GM18951 (cell line): Measurements from ENCODE around the gene SLC4A11.
"Not testable (repeated sequence)": the region's sequence is repeated elsewhere in the genome, so short reads cannot be mapped to it uniquely, and the experiment has no call there.

Experiments
- POLR2A ChIP-seq: IDR thresholded peaks from 4 replicates; pipeline ENCODE4 v1.6.1; 2011; ENCODE audit warnings: mild to moderate bottlenecking; ENCODE audit not compliant: insufficient read length, insufficient read depth; ENCODE audit errors: extremely low read depth
- in situ Hi-C: fragments of 300-500 bp; cut with MboI; formaldehyde crosslinking; loops from one replicate; pipeline ENCODE4 v1.12.0; 2022; ENCODE audit warnings: low sequenced_read_pairs, mixed read lengths, inconsistent platforms; ENCODE audit not compliant: unreplicated experiment

SLC4A11 gene

DNA sequence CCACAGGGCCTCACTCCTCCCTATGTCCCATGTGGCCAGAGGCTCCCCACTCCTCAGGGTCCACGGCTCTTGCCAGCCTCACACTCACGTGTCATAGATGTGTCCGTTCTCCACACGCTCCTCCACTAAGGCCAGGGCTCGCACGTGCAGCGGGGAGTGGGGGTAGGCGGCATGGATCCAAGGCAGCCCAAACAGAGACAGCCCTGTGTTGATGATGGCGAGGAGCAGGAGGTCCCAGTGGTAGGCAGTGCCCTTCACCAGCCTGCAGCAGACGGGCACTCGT, 10.3 kb downstream of the SLC4A11 start:
- no peak for TF ChIP-seq POLR2A
- in situ Hi-C loops = no loop called here

GRCh38 chr20:3227936-3228749, 10.8 kb downstream of the SLC4A11 start:
- TF ChIP-seq POLR2A = no peak
- in situ Hi-C loops = no loop called here

GRCh38 chr20:3227506-3227905, 11.5 kb downstream of the SLC4A11 start:
- TF ChIP-seq POLR2A = no peak
- in situ Hi-C loops = no loop called here

- no peak for TF ChIP-seq POLR2A
- in situ Hi-C loops = no loop called here
Observed at GRCh38 chr20:3226864-3227263, 12.1 kb downstream of the SLC4A11 start.

DNA sequence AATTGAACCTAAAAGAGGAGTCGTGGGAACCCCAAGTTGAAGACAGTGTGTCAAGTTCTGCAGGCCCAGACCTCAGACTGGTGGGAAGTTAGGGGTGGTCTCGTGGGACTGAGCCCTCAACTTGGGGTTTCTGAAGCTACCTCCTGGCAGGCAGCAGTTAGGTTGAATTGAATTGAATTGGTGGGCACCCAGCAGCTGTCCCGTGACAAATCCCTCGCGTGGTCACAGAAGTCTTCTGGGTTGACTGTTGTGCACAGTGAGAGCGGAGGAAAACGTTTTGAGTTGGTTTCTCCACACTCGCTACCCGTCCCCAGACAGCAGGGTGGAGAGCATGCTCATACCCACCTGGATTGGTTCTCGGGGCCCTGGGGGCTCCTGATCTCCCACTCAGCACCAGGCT, 12.9 kb downstream of the SLC4A11 start:
- in situ Hi-C loops = no loop called here
- no peak for TF ChIP-seq POLR2A

DNA sequence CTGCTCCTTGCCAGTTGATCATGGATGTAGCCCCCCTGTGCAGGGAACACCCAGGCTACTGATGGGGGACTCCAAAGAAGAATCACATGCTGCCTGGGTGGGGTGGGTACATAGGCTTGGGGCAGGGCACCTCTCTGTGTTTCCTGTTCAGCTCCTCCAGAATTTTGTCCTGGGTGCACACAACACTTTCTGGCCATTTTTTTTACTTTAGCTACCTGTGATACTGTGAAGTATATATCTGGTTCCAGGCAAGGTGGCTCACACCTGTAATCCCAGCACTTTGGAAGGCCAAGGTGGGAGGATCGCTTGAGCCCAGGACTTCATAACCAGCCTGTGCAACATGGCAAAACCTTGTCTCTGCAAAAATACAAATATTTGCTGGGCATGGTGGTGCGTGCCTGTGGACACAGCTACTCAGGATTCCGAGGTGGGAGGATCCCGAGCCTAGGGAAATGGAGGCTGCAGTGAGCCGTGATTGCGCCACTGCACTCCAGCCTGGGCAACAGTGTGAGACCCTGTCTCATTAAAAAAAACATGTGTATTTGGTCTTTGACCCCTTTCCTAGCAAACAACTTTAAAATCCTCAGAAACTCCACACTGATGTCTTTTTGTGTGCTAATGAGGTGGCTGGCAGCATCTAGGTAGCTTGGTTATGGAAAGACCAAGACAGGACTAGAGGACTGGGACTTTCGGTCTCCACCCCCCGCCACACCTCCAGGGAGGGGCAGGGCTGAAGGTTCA, 14.1 kb downstream of the SLC4A11 start:
- in situ Hi-C loops = no loop called here
- TF ChIP-seq POLR2A = no peak

- in situ Hi-C loops = no loop called here
- TF ChIP-seq POLR2A = no peak
Observed at GRCh38 chr20:3223994-3224680, 14.9 kb downstream of the SLC4A11 start.

- in situ Hi-C loops = no loop called here
- no peak for TF ChIP-seq POLR2A
Observed at GRCh38 chr20:3223651-3223993, 15.4 kb downstream of the SLC4A11 start.

- no peak for TF ChIP-seq POLR2A
- in situ Hi-C loops = no loop called here
Observed at GRCh38 chr20:3222635-3223600, 16.1 kb downstream of the SLC4A11 start.

DNA sequence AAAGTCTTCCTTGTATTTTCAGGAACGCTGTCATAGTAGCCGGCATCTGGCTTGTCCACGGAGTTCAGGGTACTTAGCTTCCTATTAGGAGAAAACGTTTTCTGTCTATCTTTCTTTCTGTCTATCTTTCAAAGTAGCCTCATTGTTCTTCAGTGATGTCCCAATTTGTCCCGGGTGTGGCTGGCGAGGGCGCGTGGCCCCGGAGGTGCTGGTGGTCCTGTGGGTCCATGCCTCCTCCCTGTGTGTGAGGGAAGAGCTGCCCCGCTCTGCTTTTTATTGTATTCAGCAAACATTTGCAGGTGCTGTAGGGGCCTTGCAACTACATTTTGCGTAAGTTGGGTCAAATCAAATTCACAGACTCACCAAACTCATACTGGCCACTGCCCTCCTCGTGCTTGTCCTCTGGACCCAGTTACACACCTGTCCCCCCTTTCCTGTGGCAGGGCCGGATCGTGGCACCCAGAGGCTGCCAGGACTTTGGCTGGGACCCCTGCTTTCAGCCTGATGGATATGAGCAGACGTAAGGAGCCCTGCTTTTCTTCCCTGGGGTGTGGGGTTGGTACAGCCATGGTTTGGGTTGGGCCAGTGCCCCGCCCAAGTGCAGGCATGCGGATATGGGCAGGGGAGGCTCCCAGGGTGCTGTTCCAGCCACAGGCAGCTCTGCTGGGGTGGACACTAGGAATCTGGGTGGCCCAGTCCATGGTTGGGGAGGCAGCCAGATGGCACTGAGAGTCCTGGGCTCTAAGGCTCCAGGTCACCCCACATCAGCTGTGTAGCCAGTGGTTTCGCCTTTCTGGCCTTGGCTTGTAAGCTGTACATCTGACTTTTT, 17.4 kb downstream of the SLC4A11 start:
- no peak for TF ChIP-seq POLR2A
- in situ Hi-C loops = no loop called here

- no peak for TF ChIP-seq POLR2A
- in situ Hi-C loops = no loop called here
Observed at GRCh38 chr20:3218307-3218988, 20.5 kb downstream of the SLC4A11 start.

DNA sequence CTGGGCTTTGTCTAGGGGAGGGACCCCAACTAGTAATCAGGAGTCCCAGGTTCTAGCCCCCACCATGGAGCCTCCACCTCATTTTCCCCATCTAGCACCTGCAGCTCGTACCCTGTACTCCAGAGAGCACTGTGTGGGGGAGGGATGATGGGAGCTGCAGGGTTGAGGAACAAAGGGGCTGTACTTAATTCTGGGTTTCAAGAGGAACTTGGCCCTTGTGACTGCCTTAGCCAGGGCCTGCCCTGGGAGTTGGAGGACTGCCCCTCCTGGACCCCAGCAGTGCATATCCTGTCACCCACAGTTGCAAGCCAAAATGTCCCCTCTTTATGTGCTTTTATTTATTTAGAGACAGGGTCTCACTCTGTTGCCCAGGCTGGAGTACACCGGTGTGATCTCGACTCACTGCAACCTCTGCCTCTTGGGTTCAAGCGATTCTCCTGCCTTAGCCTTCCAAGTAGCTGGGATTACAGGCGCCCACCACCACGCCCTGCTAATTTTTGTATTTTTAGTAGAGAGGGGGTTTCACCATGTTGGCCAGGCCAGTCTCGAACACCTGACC, 23.6 kb downstream of the SLC4A11 start:
- in situ Hi-C loops = not testable (repeated sequence)
